ENCODE results near the gene LGALS14.

DNA sequence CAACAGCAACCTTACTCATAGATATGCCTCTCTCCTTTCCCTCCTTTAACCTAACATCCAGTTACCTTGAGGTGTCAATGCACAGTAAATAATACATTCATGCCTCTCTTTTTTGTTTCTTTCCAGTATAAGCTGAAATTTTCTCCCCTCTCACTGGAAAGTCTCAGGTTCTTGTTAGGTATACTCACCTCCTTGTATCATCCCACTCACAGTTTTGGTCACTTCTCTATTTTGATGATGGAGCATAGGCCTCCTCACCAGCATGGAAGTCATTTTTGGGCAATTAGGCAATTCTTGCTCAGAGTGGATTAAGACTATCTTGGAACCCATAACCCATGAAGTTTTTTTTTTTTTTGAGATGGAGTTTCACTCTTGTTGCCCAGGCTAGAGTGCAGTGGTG, 5.7 kb upstream of the LGALS14 start:
- no peak for TF ChIP-seq TCF4 (CRISPR knock-in tag; IDR thresholded peaks at IDR 0.05; ENCODE audit: borderline replicate concordance)
- TF ChIP-seq CSDC2 (CRISPR knock-in tag; IDR thresholded peaks at IDR 0.05): no peak
- TF ChIP-seq RARB (CRISPR knock-in tag; IDR thresholded peaks at IDR 0.05): no peak
- no peak for TF ChIP-seq CSRNP3 (CRISPR knock-in tag; IDR thresholded peaks at IDR 0.05)
- TF ChIP-seq OSR1 (CRISPR knock-in tag; IDR thresholded peaks at IDR 0.05): no peak
- no peak for TF ChIP-seq CREB5 (CRISPR knock-in tag; IDR thresholded peaks at IDR 0.05; ENCODE audit: low read depth)
- no peak for TF ChIP-seq TSHZ2 (CRISPR knock-in tag; IDR thresholded peaks at IDR 0.05)
- TF ChIP-seq, protein P1, sequence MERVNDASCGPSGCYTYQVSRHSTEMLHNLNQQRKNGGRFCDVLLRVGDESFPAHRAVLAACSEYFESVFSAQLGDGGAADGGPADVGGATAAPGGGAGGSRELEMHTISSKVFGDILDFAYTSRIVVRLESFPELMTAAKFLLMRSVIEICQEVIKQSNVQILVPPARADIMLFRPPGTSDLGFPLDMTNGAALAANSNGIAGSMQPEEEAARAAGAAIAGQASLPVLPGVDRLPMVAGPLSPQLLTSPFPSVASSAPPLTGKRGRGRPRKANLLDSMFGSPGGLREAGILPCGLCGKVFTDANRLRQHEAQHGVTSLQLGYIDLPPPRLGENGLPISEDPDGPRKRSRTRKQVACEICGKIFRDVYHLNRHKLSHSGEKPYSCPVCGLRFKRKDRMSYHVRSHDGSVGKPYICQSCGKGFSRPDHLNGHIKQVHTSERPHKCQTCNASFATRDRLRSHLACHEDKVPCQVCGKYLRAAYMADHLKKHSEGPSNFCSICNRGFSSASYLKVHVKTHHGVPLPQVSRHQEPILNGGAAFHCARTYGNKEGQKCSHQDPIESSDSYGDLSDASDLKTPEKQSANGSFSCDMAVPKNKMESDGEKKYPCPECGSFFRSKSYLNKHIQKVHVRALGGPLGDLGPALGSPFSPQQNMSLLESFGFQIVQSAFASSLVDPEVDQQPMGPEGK (CRISPR knock-in tag; IDR thresholded peaks at IDR 0.05; ENCODE audit: borderline replicate concordance): no peak
- TF ChIP-seq ZNF70 (CRISPR knock-in tag; IDR thresholded peaks at IDR 0.05): no peak
- no peak for TF ChIP-seq BACH2 (CRISPR knock-in tag; IDR thresholded peaks at IDR 0.05; ENCODE audit: borderline replicate concordance)
- no peak for TF ChIP-seq PPARA (CRISPR knock-in tag; IDR thresholded peaks at IDR 0.05; ENCODE audit: borderline replicate concordance)
